Nephron progenitor cell (in vitro differentiated cells): Measurements from ENCODE around the gene SCAP.
"Not testable (repeated sequence)": the region's sequence is repeated elsewhere in the genome, so short reads cannot be mapped to it uniquely, and the experiment has no call there.

Source experiments
- DNase-seq: peaks from one replicate; pipeline ENCODE4 v3.0.0; 2021
- H3K27ac Mint-ChIP-seq: 2 replicates; pipeline ENCODE4 v1.8.0; 2021; ENCODE audit warnings: mild to moderate bottlenecking, moderate library complexity, mixed read lengths
- H3K27me3 Mint-ChIP-seq: 2 replicates; pipeline ENCODE4 v1.8.0; 2021; ENCODE audit warnings: mild to moderate bottlenecking, low read depth, mixed read lengths; ENCODE audit not compliant: poor library complexity
- H3K36me3 Mint-ChIP-seq: 2 replicates; pipeline ENCODE4 v1.8.0; 2021; ENCODE audit warnings: low read depth, mixed read lengths
- H3K4me1 Mint-ChIP-seq: 2 replicates; pipeline ENCODE4 v1.8.0; 2021; ENCODE audit warnings: mixed read lengths
- H3K4me3 Mint-ChIP-seq: 2 replicates; pipeline ENCODE4 v1.8.0; 2021; ENCODE audit warnings: mild to moderate bottlenecking, moderate library complexity, mixed read lengths
- H3K9me3 Mint-ChIP-seq: 2 replicates; pipeline ENCODE4 v1.8.0; 2021; ENCODE audit warnings: mild to moderate bottlenecking, moderate library complexity, mixed read lengths
- TF ChIP-seq, protein P1 (sequence below): fragments of 200-600 bp; sonication (generic); IDR thresholded peaks from 2 replicates; pipeline ENCODE4 v1.5.0; 2021; ENCODE audit warnings: antibody characterized with exemption

SCAP gene

DNA sequence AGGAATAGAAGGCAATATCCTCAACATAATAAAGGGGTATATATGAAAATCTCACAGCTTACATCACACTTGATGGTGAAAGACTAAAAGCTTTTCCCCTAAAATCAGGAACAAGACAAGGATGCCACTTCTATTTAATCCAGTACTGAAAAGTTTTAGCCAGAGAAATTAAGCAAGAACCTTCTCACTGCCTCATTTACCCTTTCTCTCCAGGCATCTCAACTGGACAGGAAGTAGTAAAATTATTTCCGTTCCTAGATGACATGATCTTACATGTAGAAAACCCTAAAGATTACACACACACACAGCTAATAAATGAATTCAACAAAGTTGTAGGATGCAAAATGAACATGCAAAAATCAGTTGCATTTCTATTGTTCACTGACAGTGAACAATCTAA is 11.2 kb downstream of the SCAP start:
- H3K27ac Mint-ChIP-seq: no peak overlapping the region
- TF ChIP-seq, protein P1, sequence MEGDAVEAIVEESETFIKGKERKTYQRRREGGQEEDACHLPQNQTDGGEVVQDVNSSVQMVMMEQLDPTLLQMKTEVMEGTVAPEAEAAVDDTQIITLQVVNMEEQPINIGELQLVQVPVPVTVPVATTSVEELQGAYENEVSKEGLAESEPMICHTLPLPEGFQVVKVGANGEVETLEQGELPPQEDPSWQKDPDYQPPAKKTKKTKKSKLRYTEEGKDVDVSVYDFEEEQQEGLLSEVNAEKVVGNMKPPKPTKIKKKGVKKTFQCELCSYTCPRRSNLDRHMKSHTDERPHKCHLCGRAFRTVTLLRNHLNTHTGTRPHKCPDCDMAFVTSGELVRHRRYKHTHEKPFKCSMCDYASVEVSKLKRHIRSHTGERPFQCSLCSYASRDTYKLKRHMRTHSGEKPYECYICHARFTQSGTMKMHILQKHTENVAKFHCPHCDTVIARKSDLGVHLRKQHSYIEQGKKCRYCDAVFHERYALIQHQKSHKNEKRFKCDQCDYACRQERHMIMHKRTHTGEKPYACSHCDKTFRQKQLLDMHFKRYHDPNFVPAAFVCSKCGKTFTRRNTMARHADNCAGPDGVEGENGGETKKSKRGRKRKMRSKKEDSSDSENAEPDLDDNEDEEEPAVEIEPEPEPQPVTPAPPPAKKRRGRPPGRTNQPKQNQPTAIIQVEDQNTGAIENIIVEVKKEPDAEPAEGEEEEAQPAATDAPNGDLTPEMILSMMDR: no peak
- H3K9me3 Mint-ChIP-seq: peaks cover 50% of the 10 kb centered on the region
- H3K27me3 Mint-ChIP-seq: no peaks in the 10 kb centered on the region
- DNase-seq: no peak
- H3K4me1 Mint-ChIP-seq: peaks cover 13% of the 10 kb centered on the region
- peaks cover 80% of the 10 kb centered on the region for H3K36me3 Mint-ChIP-seq
- H3K4me3 Mint-ChIP-seq: no peak overlapping the region

DNA sequence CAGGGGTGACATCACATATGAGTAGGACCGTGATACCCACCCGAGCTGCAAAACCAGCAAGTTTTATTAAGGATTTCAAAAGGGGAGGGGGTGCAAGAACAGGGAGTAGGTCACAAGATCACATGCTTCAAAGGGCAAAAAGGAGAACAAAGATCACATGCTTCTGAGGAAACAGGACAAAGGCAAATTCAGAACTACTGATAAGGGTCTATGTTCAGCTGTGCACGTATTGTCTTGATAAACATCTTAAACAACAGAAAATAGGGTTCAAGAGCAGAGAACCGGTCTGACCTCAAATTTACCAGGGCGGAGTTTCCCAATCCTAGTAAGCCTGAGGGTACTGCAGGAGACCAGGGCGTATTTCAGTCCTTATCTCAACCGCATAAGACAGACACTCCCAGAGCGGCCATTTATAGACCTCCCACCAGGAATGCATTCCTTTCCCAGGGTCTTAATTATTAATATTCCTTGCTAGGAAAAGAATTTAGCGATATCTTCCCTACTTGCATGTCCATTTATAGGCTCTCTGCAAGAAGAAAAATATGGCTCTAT is 16.1 kb downstream of the SCAP start:
- not testable (repeated sequence) for H3K27me3 Mint-ChIP-seq, DNase-seq, H3K4me3 Mint-ChIP-seq, H3K27ac Mint-ChIP-seq
- peaks cover 38% of the 10 kb centered on the region for H3K36me3 Mint-ChIP-seq
- peaks cover 13% of the 10 kb centered on the region for H3K4me1 Mint-ChIP-seq
- H3K9me3 Mint-ChIP-seq: peaks cover 22% of the 10 kb centered on the region

DNA sequence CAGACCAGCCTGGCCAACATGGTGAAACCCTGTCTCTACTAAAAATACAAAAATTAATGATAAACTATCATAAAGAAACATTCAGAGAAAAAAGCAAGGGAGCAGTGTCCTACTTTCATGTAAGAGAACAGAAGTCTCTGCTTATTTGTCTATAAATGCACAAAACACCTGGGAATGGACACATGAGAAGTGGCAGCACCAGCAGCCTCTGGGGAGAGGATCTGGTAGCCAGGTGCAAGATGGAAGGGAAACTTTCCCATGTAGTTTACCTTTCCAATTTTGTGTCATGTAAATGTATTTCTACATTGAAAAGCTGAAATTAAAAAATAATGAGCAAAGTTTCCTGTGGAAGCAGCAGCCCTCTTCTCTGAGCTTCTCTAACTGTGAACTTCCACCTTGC is 18.8 kb downstream of the SCAP start:
- Mint-ChIP-seq H3K4me1 (peaks cover 2% of the 10 kb centered on the region), H3K4me3 (no peak overlapping the region), H3K27ac (no peak overlapping the region), H3K27me3 (peaks cover 8% of the 10 kb centered on the region), H3K9me3 (peaks cover 22% of the 10 kb centered on the region), H3K36me3 (peaks cover 45% of the 10 kb centered on the region)
- TF ChIP-seq, protein P1: no peak
- no peak for DNase-seq

DNA sequence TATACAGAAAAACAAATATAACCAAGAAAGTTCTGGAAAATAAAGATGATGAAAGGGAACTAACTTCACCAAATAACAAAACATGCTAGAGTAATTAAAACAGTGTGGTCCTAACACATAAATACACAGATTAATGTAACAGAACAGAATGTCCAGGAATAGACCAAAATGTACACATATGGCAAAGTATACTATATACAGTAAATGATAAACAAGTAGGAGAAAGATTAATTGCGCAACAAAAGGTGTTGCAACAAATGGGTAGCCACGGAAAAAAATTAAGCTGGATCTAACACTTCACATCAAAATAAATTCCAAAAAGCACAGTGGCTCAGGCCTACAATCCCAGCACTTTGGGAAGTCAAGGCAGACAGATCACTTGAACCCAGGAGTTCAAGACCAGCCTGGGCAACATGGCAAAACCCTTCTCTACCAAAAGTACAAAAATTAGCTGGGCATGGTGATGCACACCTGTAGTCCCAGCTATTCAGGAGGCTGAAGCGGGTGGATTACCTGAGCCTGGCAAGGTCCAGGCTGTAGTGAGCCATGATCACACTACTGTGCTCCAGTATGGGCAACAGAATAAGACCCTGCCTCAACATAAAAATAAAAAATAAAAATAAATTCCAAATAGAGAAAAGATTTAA is 19.8 kb downstream of the SCAP start:
- peaks cover 8% of the 10 kb centered on the region for H3K27me3 Mint-ChIP-seq
- H3K9me3 Mint-ChIP-seq: peaks cover 23% of the 10 kb centered on the region
- H3K27ac Mint-ChIP-seq: no peak overlapping the region
- peaks cover 42% of the 10 kb centered on the region for H3K36me3 Mint-ChIP-seq
- H3K4me3 Mint-ChIP-seq: no peak overlapping the region
- H3K4me1 Mint-ChIP-seq: no peaks in the 10 kb centered on the region
- DNase-seq: no peak
- TF ChIP-seq, protein P1: no peak

DNA sequence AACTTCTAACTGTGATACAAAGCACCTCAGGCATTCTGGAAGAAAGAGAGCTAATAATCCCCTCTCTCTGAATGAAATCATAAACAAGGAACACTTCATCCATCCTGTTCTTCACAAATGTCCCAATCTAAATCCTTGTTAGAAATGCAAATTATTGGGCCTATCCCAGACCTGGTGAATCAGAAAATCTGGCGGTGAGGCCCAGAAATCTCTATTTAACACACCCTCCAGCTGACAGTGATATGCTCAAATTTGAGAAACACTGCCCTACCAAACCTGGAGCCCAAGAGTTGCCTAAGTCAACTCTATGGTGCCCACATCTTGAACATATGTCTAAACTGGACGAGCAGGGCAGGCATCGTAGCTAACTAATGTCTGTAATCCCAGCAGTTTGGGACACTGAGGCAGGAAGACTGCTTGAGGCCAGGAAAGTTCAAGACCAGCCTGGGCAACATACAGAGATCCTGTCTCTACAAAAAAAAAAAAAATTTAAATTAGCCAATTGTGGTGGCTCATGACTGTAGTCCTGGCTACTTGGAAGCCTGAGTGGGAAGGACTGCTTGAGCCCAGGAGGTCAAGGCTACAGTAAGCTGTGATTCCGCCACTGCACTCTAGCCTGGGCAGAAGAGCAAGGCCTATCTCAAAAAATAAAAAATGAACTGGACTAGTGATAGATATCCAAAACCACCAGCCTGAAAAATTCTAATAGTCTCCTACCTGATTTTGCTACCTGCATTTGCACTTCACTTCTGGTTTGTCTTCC is 23.1 kb downstream of the SCAP start:
- Mint-ChIP-seq H3K4me1 (no peaks in the 10 kb centered on the region), H3K27ac (no peak overlapping the region), H3K36me3 (peaks cover 32% of the 10 kb centered on the region), H3K27me3 (peaks cover 4% of the 10 kb centered on the region), H3K9me3 (peaks cover 13% of the 10 kb centered on the region), H3K4me3 (no peak overlapping the region)
- DNase-seq: no peak
- TF ChIP-seq, protein P1: no peak

DNA sequence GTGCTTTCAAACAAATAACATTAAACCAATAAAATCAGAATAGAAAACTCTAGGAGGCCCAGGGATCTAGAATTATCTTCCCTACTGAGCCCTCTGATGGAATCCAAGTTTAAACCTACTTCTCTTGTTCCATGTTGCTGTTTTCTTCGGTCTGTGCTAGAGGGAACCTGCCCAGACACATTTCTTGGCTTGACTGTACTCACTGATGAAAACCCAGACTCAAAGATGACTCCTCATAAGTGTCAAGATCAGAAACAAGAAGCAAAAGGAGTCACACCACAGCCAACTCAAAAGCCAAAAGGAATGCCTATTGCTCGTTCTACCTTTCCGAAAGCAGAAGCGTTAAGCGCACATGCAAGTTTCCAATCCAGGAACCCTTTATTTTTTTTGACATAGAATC is 31.6 kb downstream of the SCAP start:
- peaks cover 13% of the 10 kb centered on the region for H3K4me1 Mint-ChIP-seq
- H3K36me3 Mint-ChIP-seq: peaks cover 60% of the 10 kb centered on the region
- no peak for DNase-seq
- no peak overlapping the region for H3K4me3 Mint-ChIP-seq
- TF ChIP-seq, protein P1: no peak
- H3K9me3 Mint-ChIP-seq: peaks cover 24% of the 10 kb centered on the region
- H3K27me3 Mint-ChIP-seq: no peaks in the 10 kb centered on the region
- peak overlapping the region; percentile 92 for H3K27ac Mint-ChIP-seq
